Neural cell (in vitro differentiated cells): Measurements from ENCODE around the gene PKIB.

Experiments used
- CTCF ChIP-seq: fragments of 450-650 bp; IDR thresholded peaks from 2 replicates; pipeline ENCODE4 v1.5.1; 2014; ENCODE audit warnings: antibody characterized with exemption, mild to moderate bottlenecking, moderate library complexity; ENCODE audit not compliant: poor library complexity, severe bottlenecking
- EP300 ChIP-seq: fragments of 450-650 bp; conservative IDR thresholded peaks from 2 replicates; pipeline ENCODE4 v1.6.1; 2014; ENCODE audit warnings: antibody characterized with exemption, mild to moderate bottlenecking, moderate library complexity; ENCODE audit not compliant: poor library complexity, severe bottlenecking
- EZH2 ChIP-seq: fragments of 200-600, 300-800 bp; shearing (Covaris generic), sonication (generic); IDR thresholded peaks from 2 replicates; pipeline ENCODE4 v1.6.1; 2014; ENCODE audit warnings: antibody characterized with exemption, low read length, borderline replicate concordance, mild to moderate bottlenecking; ENCODE audit not compliant: insufficient read depth, poor library complexity, severe bottlenecking
- POLR2AphosphoS5 ChIP-seq: IDR thresholded peaks from 2 replicates; pipeline ENCODE4 v1.6.1; 2012
- RAD21 ChIP-seq: fragments of 450-650 bp; conservative IDR thresholded peaks from 2 replicates; pipeline ENCODE4 v1.6.1; 2014; ENCODE audit warnings: antibody characterized with exemption, mild to moderate bottlenecking, moderate library complexity
- TAF1 ChIP-seq: IDR thresholded peaks from 2 replicates; pipeline ENCODE4 v1.6.1; 2012; ENCODE audit warnings: low read depth

DNA sequence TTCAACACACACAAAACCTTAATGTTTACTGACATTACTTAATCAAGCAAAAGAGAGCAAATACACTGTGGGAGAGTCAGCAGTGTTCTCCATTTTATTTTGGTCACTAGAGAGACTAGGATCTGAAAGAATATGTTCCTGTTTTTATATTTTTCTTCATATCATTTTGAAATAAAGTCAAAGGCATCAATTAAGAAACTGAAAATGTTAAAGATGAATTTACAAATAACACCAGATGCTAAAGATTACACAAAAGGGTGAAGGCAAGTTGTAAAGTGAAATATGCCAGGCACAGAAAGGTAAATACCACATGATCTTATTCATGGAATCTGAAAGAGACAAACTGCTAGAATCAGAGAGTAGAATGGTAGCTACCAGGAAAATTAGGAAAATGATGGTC lies 109.0 kb downstream of the PKIB start:
- TF ChIP-seq CTCF (no peak), POLR2AphosphoS5 (no peak), EZH2 (no peak), EP300 (no peak), RAD21 (no peak), TAF1 (no peak)
